ENCODE data around the gene GOSR2. TPM values are rescaled to one million over a fixed set of nuclear protein-coding genes. Genes with fewer than 3 reads are reported as not detected.

The GOSR2 gene
- total RNA-seq, 4 donors from 2014 or later = 37.7 to 44.9 (median 43.8) TPM

DNA sequence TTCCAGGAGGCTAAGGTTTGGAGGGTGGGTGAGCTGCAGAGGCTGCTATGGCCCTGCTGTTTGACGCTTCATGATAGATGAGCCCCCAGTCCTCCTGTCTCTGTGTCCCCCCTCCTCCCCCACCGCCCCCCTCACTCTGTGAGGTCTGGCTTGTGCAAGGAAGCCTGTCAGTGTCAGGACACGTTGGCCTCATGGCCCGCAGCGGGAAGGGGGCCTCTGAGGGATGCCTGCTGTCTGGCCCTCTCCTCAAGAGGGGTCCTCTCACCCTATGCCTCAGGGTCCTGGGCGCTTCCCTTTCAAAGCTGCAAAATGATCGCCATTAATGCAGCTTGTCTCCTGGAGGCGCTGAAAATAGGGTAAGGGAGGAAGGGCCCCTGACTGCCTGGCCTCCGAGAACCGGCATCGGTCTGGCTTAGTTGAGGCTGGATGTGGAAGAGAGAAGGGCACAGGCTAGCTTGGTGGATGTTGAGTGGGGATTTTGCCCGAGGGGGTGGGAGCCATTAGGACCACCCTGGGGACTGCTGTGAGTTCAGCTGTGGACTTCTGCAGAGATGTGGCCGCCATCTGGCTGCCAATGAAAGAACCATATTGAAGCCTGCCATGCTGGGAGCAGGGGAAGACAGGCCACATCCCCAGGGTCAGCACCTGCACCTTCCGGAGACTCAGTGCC, 14.8 kb upstream of the GOSR2 start:
- Histone ChIP-seq H3K4me3 (no peak overlapping the region), H3K27me3 (peaks cover 0 to 50% (median 2%) of the 10 kb centered on the region in 4 donors), H3K27ac (replicated peaks in 1 of 4) (no peak overlapping the region), H3K36me3 (no peaks in the 10 kb centered on the region), H3K4me1 (no peaks in the 10 kb centered on the region), H3K9me3 (no peaks in the 10 kb centered on the region)
- DNase-seq (ENCODE audit: extremely low spot score) = no peak
- 47% methylated on average over 12 of the region's 14 CpGs for WGBS
- intact Hi-C loops (cut with DNase I) = no loop called here
- no peak for TF ChIP-seq EP300 (IDR thresholded peaks at IDR 0.05)
- TF ChIP-seq POLR2AphosphoS5 (IDR thresholded peaks at IDR 0.05) = no peak
- TF ChIP-seq, protein P1, sequence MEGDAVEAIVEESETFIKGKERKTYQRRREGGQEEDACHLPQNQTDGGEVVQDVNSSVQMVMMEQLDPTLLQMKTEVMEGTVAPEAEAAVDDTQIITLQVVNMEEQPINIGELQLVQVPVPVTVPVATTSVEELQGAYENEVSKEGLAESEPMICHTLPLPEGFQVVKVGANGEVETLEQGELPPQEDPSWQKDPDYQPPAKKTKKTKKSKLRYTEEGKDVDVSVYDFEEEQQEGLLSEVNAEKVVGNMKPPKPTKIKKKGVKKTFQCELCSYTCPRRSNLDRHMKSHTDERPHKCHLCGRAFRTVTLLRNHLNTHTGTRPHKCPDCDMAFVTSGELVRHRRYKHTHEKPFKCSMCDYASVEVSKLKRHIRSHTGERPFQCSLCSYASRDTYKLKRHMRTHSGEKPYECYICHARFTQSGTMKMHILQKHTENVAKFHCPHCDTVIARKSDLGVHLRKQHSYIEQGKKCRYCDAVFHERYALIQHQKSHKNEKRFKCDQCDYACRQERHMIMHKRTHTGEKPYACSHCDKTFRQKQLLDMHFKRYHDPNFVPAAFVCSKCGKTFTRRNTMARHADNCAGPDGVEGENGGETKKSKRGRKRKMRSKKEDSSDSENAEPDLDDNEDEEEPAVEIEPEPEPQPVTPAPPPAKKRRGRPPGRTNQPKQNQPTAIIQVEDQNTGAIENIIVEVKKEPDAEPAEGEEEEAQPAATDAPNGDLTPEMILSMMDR (IDR thresholded peaks at IDR 0.05) = no peak
- TF ChIP-seq POLR2A (IDR thresholded peaks at IDR 0.05; ENCODE audit: low read depth) = no peak

DNA sequence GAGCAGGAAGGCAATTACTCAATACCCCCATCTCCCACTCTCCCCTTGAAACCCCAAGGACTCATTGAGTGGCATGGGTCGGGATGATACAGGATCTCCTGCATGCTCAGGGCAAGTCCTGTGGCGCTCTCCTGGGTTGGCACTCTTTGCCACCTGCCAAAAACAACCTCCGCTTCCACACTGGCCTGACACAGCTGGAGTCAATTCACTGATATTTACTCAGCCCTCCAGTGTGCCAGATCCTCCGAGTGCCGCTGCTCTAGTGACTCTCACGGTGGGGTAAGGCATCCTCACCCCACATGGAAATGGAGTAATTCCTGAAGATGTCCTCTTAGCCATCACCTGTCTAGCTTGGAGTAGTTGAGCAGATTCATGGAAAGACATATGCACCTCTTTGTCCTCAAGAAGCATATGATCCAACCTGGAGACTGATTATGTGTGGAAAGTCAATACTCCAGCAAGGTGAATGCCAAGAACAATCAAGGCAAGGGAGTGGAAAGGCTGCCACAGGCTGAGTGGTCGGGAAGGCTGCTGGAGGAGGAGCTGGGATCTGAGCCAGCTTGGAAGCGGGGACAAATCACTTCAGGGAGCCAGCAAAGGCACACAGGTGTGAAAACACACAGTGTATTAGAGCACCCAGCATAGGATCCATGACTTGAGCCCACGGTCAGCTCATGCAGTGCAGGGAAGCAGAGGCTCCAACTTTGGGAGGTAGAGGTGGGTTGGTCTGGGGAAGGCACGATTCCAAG, 12.6 kb upstream of the GOSR2 start:
- no peaks in the 10 kb centered on the region for H3K4me1 ChIP-seq
- no peak for TF ChIP-seq POLR2A (IDR thresholded peaks at IDR 0.05; ENCODE audit: low read depth)
- no peak for TF ChIP-seq EP300 (IDR thresholded peaks at IDR 0.05)
- TF ChIP-seq POLR2AphosphoS5 (IDR thresholded peaks at IDR 0.05) = no peak
- TF ChIP-seq, protein P1 (IDR thresholded peaks at IDR 0.05) = no peak
- 85% methylated on average over 10 of the region's 10 CpGs for WGBS
- intact Hi-C loops (cut with DNase I) = no loop called here
- no peaks in the 10 kb centered on the region for H3K36me3 ChIP-seq
- H3K27ac ChIP-seq (replicated peaks in 1 of 4) = no peak overlapping the region
- H3K9me3 ChIP-seq = no peaks in the 10 kb centered on the region
- peaks cover 0 to 40% (median 2%) of the 10 kb centered on the region in 4 donors for H3K27me3 ChIP-seq
- H3K4me3 ChIP-seq = no peak overlapping the region
- no peak for DNase-seq (ENCODE audit: extremely low spot score)

DNA sequence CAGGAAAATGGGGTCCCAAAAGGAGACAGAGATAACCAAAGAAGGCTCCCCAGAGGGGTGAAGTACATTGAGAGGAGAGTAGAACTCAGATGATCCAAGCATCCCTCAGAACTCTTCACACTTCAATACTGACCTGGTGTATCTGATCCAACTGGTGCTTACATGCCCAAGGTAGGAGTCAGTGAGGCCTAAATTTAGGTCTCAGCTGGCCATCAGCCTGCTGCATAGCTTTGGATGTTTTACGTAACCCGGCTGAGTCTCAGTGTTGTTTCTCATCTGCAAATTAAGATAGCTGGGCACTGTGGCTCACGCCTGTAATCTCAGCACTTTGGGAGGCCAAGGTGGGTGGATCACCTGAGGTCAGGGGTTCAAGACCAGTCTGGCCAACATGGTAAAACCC, 11.6 kb upstream of the GOSR2 start:
- DNase-seq (ENCODE audit: extremely low spot score) = no peak
- H3K4me1 ChIP-seq = no peaks in the 10 kb centered on the region
- intact Hi-C loops (cut with DNase I) = no loop called here
- no peaks in the 10 kb centered on the region for H3K9me3 ChIP-seq
- TF ChIP-seq POLR2AphosphoS5 (IDR thresholded peaks at IDR 0.05) (no peak), POLR2A (IDR thresholded peaks at IDR 0.05; ENCODE audit: low read depth) (no peak), EP300 (IDR thresholded peaks at IDR 0.05) (no peak)
- TF ChIP-seq, protein P1 (IDR thresholded peaks at IDR 0.05) = no peak
- 85% methylated on average over 3 of the region's 3 CpGs for WGBS
- H3K36me3 ChIP-seq = no peaks in the 10 kb centered on the region
- no peak overlapping the region for H3K4me3 ChIP-seq
- peaks cover 0 to 34% (median 2%) of the 10 kb centered on the region in 4 donors for H3K27me3 ChIP-seq
- H3K27ac ChIP-seq (replicated peaks in 1 of 4) = no peak overlapping the region

DNA sequence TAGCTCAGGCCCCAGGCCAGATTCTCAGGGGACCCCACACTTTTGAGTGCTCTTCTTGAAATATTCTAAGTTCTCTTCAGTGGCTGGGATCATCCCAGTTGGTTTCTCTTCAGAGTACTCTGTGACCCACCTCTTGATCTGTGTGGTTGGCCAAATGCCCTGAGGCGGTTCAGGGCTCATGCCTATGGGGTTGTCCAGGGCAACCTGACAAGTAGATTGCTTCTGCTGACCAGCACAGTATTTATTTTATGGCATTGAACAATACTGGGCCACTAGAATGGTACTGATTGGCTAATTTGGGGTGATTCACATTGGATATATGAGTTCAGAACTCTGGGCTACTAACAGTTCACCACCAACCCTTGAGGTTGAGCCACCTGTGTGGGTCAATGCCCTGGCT, 7.4 kb upstream of the GOSR2 start:
- 29% methylated on average over 1 of the region's 1 CpG for WGBS
- no peaks in the 10 kb centered on the region for H3K9me3 ChIP-seq
- H3K27me3 ChIP-seq = peaks cover 0 to 4% (median 0%) of the 10 kb centered on the region in 4 donors
- DNase-seq (ENCODE audit: extremely low spot score) = no peak
- intact Hi-C loops (cut with DNase I) = no loop called here
- no peak for TF ChIP-seq EP300 (IDR thresholded peaks at IDR 0.05)
- no peak for TF ChIP-seq POLR2A (IDR thresholded peaks at IDR 0.05; ENCODE audit: low read depth)
- no peak for TF ChIP-seq POLR2AphosphoS5 (IDR thresholded peaks at IDR 0.05)
- TF ChIP-seq, protein P1 (IDR thresholded peaks at IDR 0.05) = no peak
- no peaks in the 10 kb centered on the region for H3K36me3 ChIP-seq
- H3K4me3 ChIP-seq = no peak overlapping the region
- H3K4me1 ChIP-seq = no peaks in the 10 kb centered on the region
- no peak overlapping the region for H3K27ac ChIP-seq (replicated peaks in 1 of 4)
